GM13977 (cell line): ENCODE measurements around the gene MRPL34.
A peak's percentile ranks its signal among the peaks of the same experiment; 100 is the strongest.

Experiments
- DNase-seq: peaks from one replicate; pipeline ENCODE4 v3.0.0; 2012; ENCODE audit warnings: low spot score
- CTCF ChIP-seq: IDR thresholded peaks from 2 replicates; pipeline ENCODE4 v1.5.1; 2012; ENCODE audit warnings: mild to moderate bottlenecking, control low read depth; ENCODE audit not compliant: insufficient read depth; ENCODE audit errors: extremely low read depth, missing control alignments
- in situ Hi-C: fragments of 300-500 bp; cut with MboI; formaldehyde crosslinking; loops from one replicate; pipeline ENCODE4 v1.12.0; 2022; ENCODE audit warnings: low sequenced_read_pairs, low pct_unique_long_range_greater_than_20kb, mixed read lengths, inconsistent platforms; ENCODE audit not compliant: unreplicated experiment

Gene MRPL34

GRCh38 chr19:17319473-17320238 is 14.0 kb downstream of the MRPL34 start:
- DNase-seq = no peak
- TF ChIP-seq CTCF = no peak
- in situ Hi-C loops = no loop called here

- no peak for DNase-seq
- no peak for TF ChIP-seq CTCF
- in situ Hi-C loops = no loop called here
Observed at GRCh38 chr19:17320435-17320834, 14.8 kb downstream of the MRPL34 start.

- no peak for DNase-seq
- in situ Hi-C loops = no loop called here
Observed at GRCh38 chr19:17321655-17322489, 16.2 kb downstream of the MRPL34 start.

GRCh38 chr19:17322854-17323253 is 17.2 kb downstream of the MRPL34 start:
- no peak for TF ChIP-seq CTCF
- in situ Hi-C loops = no loop called here
- no peak for DNase-seq

More at GRCh38 chr19:17321655-17322489, 16.2 kb downstream of the MRPL34 start:
- TF ChIP-seq CTCF = no peak

- peak; percentile 53 for DNase-seq
- in situ Hi-C loops = no loop called here
- TF ChIP-seq CTCF = no peak
Observed at GRCh38 chr19:17323300-17323963, 17.8 kb downstream of the MRPL34 start.

GRCh38 chr19:17323964-17324332 is 18.3 kb downstream of the MRPL34 start:
- in situ Hi-C loops = no loop called here
- peak; percentile 8 for TF ChIP-seq CTCF
- peak; percentile 72 for DNase-seq
